ENCODE data around the gene PRDM16. TPM values are rescaled to one million over a fixed set of nuclear protein-coding genes. Genes with fewer than 3 reads are reported as not detected.

PRDM16 gene
- total and polyA plus RNA-seq, 2 of the 13 experiments (the other 11 are each of a cell fraction or from before 2014, with no cell fraction given), result 0.15 to 0.81 TPM

DNA sequence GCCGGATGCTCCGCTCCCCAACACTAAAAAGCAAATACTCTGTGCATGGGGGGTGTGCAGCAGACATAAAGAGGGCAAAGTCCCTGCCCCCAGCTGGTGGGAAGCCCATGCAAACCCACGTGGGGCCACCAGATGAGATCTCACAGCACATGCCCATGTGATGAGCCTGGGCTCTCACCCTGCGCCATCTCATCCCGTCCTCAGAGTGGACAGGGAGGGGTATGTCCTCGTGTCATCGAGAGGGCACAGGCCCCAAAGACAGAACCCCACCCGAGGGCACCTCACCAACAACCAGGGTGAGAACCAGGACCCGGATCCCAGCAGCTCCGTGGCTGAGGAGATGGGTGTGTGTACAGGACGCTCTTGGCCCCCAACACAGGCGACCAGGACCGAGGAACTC lies 360.3 kb downstream of the PRDM16 start:
- WGBS (ENCODE audit: low lambda C conversion rate), result 50% methylated on average over 4 of the region's 13 CpGs
- no peak overlapping the region for H2AFZ ChIP-seq (ENCODE audit: low read length)
- H3K9ac ChIP-seq (ENCODE audit: insufficient read depth, low read depth, low read length), result no peak overlapping the region
- FAIRE-seq (no peak), ATAC-seq (no peak), DNase-seq (ENCODE audit: low spot score) (no peak)
- no TSS peak for BruUV-seq (replicated peaks)
- H3K4me1 ChIP-seq (ENCODE audit: insufficient read depth, low read length), result peaks cover 14% of the 10 kb centered on the region
- POLR2A ChIA-PET, result no interaction called here
- no peaks in the 10 kb centered on the region for H3K36me3 ChIP-seq (replicated peaks in 1 of 2; ENCODE audit: control insufficient read depth in 1 of 2, insufficient read depth in 2 of 2, low read length in 2 of 2)
- CTCF ChIA-PET (ENCODE audit: low intra/inter-chr PET ratio, low total read pairs), result no interaction called here
- no peaks in the 10 kb centered on the region for H3K79me2 ChIP-seq (ENCODE audit: insufficient read depth, low read length)
- H4K20me1 ChIP-seq (ENCODE audit: insufficient read depth, low read length), result no peaks in the 10 kb centered on the region
- TF ChIP-seq, protein P1, sequence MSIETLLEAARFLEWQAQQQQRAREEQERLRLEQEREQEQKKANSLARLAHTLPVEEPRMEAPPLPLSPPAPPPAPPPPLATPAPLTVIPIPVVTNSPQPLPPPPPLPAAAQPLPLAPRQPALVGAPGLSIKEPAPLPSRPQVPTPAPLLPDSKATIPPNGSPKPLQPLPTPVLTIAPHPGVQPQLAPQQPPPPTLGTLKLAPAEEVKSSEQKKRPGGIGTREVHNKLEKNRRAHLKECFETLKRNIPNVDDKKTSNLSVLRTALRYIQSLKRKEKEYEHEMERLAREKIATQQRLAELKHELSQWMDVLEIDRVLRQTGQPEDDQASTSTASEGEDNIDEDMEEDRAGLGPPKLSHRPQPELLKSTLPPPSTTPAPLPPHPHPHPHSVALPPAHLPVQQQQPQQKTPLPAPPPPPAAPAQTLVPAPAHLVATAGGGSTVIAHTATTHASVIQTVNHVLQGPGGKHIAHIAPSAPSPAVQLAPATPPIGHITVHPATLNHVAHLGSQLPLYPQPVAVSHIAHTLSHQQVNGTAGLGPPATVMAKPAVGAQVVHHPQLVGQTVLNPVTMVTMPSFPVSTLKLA (IDR thresholded peaks at IDR 0.05), result peak; percentile 75
- TF ChIP-seq POGZ (CRISPR knock-in tag; IDR thresholded peaks at IDR 0.05), result no peak
- intact Hi-C loops (cut with micrococcal nuclease; ENCODE audit: unreplicated experiment) (loop anchor here (10.0 kb wide), 1 partner anchor 555 kb away; no protein-coding TSS in a partner anchor), in situ Hi-C loops (cut with HindIII; ENCODE audit: extremely low pct_ligation_motif_present, low pct_unique_long_range_greater_than_20kb) (no loop called here)
- no peak overlapping the region for H3K4me2 ChIP-seq (ENCODE audit: low read depth, low read length)
- peaks cover 7 to 17% of the 10 kb centered on the region in 2 experiments; a peak in 4 of 5 replicates for H3K27me3 ChIP-seq (ENCODE audit: control insufficient read depth in 1 of 2, insufficient read depth in 2 of 2, low read length in 2 of 2)
- H3K9me3 ChIP-seq (ENCODE audit: low read length), result no peaks in the 10 kb centered on the region
- H3K27ac ChIP-seq (ENCODE audit: extremely low read length, insufficient read depth, low read length), result no peak overlapping the region
- no peak overlapping the region for H3K4me3 ChIP-seq (replicated peaks in 1 of 3; ENCODE audit: insufficient read depth in 1 of 3, low read depth in 2 of 3, low read length in 3 of 3)

DNA sequence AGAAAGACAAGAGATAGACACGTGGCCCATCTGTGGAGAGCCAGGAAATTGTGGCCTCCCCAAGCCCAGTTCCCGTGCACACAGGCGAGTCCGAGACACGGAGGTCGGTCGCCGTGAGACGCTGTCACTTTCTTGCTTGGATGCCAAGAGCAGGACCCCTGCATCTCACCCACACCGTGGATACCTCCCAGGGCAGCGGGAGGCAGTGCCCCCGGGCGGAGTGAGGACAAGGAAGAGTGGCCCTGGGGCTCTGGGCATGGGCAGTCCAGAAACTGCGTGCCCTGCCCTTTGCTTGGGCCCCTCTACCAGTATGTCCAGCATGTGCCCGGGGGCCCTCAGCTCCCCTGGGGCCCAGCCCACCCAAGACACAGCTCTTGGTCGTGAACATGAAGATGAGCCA lies 360.8 kb downstream of the PRDM16 start:
- intact Hi-C loops (cut with micrococcal nuclease; ENCODE audit: unreplicated experiment) (loop anchor here (10.0 kb wide), 1 partner anchor 555 kb away; no protein-coding TSS in a partner anchor), in situ Hi-C loops (cut with HindIII; ENCODE audit: extremely low pct_ligation_motif_present, low pct_unique_long_range_greater_than_20kb) (no loop called here)
- DNase-seq (ENCODE audit: low spot score) (no peak), FAIRE-seq (no peak), ATAC-seq (no peak)
- Histone ChIP-seq H3K27ac (ENCODE audit: extremely low read length, insufficient read depth, low read length) (no peak overlapping the region), H3K4me3 (replicated peaks in 1 of 3; ENCODE audit: insufficient read depth in 1 of 3, low read depth in 2 of 3, low read length in 3 of 3) (no peak overlapping the region), H2AFZ (ENCODE audit: low read length) (no peak overlapping the region), H3K36me3 (replicated peaks in 1 of 2; ENCODE audit: control insufficient read depth in 1 of 2, insufficient read depth in 2 of 2, low read length in 2 of 2) (no peaks in the 10 kb centered on the region), H4K20me1 (ENCODE audit: insufficient read depth, low read length) (no peaks in the 10 kb centered on the region), H3K79me2 (ENCODE audit: insufficient read depth, low read length) (no peaks in the 10 kb centered on the region), H3K9ac (ENCODE audit: insufficient read depth, low read depth, low read length) (no peak overlapping the region), H3K4me2 (ENCODE audit: low read depth, low read length) (no peak overlapping the region), H3K27me3 (ENCODE audit: control insufficient read depth in 1 of 2, insufficient read depth in 2 of 2, low read length in 2 of 2) (peaks cover 7 to 21% of the 10 kb centered on the region in 2 experiments; a peak in 4 of 5 replicates), H3K4me1 (ENCODE audit: insufficient read depth, low read length) (peaks cover 10% of the 10 kb centered on the region; the same call in 1 of the 2 replicates), H3K9me3 (ENCODE audit: low read length) (no peaks in the 10 kb centered on the region)
- 39% methylated on average over 6 of the region's 16 CpGs for WGBS (ENCODE audit: low lambda C conversion rate)
- POLR2A ChIA-PET, result no interaction called here
- CTCF ChIA-PET (ENCODE audit: low intra/inter-chr PET ratio, low total read pairs), result no interaction called here
- no TSS peak for BruUV-seq (replicated peaks)
- no peak for TF ChIP-seq HOXD1 (CRISPR knock-in tag; IDR thresholded peaks at IDR 0.05)
- TF ChIP-seq, protein P2, sequence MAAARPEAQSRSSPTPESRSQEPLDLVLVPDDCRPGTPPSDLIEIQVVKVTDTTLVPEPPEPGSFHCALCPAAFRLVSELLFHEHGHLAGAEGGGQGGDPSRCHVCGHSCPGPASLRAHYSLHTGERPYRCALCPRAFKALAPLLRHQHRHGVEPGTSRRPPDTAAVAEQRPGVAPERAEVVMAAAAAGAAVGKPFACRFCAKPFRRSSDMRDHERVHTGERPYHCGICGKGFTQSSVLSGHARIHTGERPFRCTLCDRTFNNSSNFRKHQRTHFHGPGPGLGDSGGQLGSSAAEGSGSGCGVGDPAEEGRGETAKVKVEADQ (CRISPR knock-in tag; IDR thresholded peaks at IDR 0.05; ENCODE audit: borderline replicate concordance), result no peak
- no peak for TF ChIP-seq ZNF614 (CRISPR knock-in tag; IDR thresholded peaks at IDR 0.05; ENCODE audit: borderline replicate concordance)
- TF ChIP-seq, protein P3, sequence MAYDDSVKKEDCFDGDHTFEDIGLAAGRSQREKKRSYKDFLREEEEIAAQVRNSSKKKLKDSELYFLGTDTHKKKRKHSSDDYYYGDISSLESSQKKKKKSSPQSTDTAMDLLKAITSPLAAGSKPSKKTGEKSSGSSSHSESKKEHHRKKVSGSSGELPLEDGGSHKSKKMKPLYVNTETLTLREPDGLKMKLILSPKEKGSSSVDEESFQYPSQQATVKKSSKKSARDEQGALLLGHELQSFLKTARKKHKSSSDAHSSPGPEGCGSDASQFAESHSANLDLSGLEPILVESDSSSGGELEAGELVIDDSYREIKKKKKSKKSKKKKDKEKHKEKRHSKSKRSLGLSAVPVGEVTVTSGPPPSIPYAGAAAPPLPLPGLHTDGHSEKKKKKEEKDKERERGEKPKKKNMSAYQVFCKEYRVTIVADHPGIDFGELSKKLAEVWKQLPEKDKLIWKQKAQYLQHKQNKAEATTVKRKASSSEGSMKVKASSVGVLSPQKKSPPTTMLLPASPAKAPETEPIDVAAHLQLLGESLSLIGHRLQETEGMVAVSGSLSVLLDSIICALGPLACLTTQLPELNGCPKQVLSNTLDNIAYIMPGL (CRISPR knock-in tag; IDR thresholded peaks at IDR 0.05; ENCODE audit: borderline replicate concordance in 1 of 2, low read depth in 1 of 2), result no peak
- TF ChIP-seq, protein P4, sequence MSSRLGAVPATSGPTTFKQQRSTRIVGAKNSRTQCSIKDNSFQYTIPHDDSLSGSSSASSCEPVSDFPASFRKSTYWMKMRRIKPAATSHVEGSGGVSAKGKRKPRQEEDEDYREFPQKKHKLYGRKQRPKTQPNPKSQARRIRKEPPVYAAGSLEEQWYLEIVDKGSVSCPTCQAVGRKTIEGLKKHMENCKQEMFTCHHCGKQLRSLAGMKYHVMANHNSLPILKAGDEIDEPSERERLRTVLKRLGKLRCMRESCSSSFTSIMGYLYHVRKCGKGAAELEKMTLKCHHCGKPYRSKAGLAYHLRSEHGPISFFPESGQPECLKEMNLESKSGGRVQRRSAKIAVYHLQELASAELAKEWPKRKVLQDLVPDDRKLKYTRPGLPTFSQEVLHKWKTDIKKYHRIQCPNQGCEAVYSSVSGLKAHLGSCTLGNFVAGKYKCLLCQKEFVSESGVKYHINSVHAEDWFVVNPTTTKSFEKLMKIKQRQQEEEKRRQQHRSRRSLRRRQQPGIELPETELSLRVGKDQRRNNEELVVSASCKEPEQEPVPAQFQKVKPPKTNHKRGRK (CRISPR knock-in tag; IDR thresholded peaks at IDR 0.05), result no peak
- no peak for TF ChIP-seq ZBTB21 (CRISPR knock-in tag; IDR thresholded peaks at IDR 0.05)
- no peak for TF ChIP-seq EED (CRISPR knock-in tag; IDR thresholded peaks at IDR 0.05)
- no peak for TF ChIP-seq CBX1 (IDR thresholded peaks at IDR 0.05; ENCODE audit: low read depth)
- no peak for TF ChIP-seq RELA (CRISPR knock-in tag; IDR thresholded peaks at IDR 0.05)
